CD4-positive, alpha-beta T cell treated with Interleukin-21 for 1 hour (primary cell): ENCODE results near the gene ZIC4.

Experiments used
- DNase-seq: peaks from one replicate; pipeline ENCODE4 v3.0.0-alpha.2; 2020

ZIC4 gene

DNA sequence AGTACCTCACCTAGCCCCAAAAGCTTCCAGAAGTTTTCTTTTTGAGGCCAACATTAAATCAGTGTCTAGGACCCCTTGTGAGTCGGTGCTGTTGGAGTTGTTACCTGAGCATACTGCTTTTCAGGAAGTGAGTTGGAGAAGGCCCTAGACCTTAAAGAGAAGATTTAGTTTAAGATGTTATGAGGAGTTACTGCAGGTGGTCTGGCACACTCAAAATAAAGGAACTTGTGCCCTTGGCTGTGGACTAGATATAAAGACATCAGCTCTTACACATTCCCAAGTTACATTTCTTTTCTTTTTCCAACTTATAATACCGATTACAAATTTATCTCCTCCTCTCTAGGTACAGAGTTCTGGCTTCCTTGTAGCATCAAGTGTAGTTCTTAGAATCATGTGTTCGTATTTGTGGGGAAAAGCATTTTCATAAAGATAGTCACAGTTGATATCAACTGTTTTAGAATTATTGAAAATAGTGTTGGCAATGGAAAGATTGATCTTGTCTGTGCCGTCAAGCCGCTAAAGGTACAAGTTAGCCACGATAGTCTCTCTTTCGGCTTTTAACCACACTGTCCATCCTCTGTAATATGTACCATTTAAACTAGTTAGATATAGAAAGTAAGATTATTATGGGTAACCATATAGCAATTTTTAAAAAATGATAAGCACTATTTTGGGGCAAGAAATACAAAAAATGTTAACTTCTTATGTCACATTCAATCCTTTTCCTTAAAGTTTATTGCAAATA is 11.4 kb upstream of the ZIC4 start:
- DNase-seq: no peak

GRCh38 chr3:147416931-147417330 is 10.6 kb upstream of the ZIC4 start:
- no peak for DNase-seq

- DNase-seq: no peak
Measured at GRCh38 chr3:147415874-147416273, 9.5 kb upstream of the ZIC4 start.

- DNase-seq: no peak
Measured at GRCh38 chr3:147415286-147415685, 8.9 kb upstream of the ZIC4 start.

- no peak for DNase-seq
Measured at GRCh38 chr3:147414390-147415138, 8.2 kb upstream of the ZIC4 start.

DNA sequence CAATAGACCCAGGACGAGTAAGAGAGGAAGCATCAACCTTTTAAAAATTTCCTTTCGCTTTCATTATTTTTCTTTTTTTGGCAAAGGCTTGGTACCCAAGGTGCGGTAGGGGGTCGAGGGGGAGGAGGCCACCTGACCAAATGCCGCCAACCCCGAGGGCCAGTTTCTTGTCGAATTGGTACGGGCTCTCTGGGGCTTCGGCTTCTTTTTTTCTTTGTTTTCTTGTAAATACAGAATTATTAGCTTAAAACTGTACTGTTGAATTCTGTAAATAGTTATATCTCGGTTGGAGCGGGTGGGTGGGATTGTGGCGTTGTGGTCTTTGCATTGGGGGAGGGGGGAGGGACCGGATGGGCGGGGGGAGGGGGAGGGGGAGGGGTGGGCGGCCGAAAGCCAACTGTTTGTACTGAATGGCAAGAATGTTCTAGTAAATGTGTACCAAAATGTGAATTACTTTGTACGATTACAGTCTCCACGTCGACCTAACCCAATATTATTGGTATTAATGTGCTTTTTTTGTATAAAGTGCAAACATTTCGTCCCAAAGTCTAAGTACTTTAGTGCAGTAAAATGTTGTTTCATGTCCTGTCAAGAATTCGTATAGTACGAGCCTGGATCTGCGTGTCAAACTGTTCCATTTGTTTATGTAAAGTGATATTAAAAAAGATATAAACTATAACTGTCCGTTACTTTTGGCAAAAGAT is 7.5 kb upstream of the ZIC4 start:
- DNase-seq: no peak

DNA sequence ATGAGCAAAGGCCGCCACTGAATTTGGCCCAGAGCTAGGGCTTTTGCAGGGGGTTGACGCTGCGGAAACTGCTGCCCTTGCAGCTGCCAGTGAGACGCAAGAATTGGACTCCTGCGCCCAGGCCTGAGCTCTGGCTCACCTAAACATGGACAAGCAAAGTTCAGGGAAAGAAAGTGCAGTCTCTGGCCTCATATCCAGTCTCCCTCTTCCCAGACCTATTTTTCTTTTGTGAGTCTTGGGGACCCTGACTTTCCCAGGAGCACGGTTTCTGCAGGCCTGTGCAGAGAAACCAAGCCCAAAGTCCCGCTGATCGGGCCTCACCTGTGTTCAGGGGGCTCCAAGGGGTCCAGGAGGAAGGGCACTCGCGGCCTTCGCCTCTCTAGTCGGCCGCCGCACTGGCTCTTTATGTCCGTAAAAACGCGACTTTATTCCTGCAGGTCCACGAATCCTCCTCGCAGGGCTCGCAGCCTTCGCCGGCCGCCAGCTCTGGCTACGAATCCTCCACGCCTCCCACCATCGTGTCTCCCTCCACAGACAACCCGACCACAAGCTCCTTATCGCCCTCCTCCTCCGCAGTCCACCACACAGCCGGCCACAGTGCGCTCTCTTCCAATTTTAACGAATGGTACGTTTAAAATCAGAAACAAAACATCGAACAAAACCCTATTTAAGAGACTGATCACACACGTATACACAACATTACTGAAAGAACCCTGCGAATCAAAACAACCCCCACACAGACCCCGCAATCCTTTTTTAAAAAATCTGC is 6.8 kb upstream of the ZIC4 start:
- DNase-seq: no peak

GRCh38 chr3:147412261-147412916 is 6.0 kb upstream of the ZIC4 start:
- DNase-seq: no peak

- DNase-seq: no peak
Measured at GRCh38 chr3:147411815-147412241, 5.5 kb upstream of the ZIC4 start.

DNA sequence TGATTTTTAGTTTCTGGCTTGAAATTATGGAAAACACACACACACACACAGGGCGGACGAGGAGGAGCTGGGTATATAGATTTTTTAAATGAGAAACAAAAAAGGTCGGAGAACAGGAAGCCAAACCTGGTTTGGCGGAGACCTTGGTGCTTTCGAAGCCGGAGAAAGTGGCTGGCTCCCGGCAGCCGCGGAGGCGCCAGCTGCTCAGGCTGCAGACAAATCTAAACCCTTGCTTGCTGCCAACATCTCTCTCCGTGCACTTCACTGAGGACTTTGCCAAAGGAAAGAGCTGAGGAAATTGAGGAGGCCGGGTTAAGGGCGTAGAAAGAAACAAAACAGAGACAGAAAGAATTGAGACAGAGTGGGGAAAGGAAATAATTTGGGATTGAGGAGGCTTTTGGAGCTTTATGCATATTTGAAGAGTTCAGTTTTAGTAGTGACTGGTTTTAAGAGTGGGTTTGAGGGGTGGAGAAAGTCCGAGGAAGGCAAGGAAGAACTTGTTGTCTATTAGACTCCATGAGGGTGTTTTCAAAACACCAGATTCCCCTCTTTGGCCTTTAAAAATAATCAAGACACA is 5.0 kb upstream of the ZIC4 start:
- no peak for DNase-seq

- no peak for DNase-seq
Measured at GRCh38 chr3:147410526-147411237, 4.3 kb upstream of the ZIC4 start.

DNA sequence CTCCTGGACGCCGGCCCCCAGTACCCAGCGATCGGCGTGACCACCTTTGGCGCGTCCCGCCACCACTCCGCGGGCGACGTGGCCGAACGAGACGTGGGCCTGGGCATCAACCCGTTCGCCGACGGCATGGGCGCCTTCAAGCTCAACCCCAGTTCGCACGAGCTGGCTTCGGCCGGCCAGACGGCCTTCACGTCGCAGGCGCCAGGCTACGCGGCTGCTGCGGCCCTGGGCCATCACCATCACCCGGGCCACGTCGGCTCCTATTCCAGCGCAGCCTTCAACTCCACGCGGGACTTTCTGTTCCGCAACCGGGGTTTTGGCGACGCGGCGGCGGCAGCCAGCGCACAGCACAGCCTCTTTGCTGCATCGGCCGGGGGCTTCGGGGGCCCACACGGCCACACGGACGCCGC is 3.8 kb upstream of the ZIC4 start:
- DNase-seq: no peak

- no peak for DNase-seq
Measured at GRCh38 chr3:147409143-147410115, 3.1 kb upstream of the ZIC4 start, which contains the start of gene ZIC1. TSS of gene ZIC1 (plus strand) at chr3:147409365. CDS start at chr3:147410113, 748 bp downstream.

GRCh38 chr3:147408188-147409100 is 2.1 kb upstream of the ZIC4 start:
- no peak for DNase-seq

DNA sequence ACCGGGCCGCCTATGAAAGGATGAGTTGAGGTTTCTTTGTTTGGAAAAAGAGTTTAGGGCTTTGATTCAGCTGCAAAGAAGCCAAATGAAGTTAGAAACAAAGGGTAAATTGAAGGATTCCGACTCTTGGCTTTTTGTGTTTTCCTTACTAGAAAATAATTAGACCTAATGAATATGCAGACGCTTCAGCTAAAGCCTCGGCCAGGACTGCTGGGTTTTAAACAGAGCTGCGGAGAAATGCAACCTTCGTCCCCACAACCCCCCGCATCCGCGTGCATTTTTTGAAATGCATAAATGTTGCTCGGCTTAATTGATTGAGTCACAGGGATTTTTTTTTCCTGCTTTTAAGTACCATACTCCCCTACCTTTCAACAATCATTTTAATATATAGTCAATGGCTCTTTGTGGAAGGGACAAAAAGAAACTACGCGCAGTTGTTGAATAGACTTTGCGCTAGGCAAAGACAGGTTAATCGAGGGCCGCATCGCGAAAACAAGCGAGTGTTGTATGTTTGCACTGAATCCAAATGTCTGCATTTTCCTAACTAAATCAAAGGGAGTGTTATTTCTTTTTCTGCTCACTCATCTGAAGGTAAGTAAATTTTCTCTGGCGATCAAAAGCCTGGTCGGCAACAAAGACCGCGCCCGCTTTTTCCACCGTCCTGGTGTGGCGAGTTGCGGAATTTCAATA is 1.3 kb upstream of the ZIC4 start:
- no peak for DNase-seq

DNA sequence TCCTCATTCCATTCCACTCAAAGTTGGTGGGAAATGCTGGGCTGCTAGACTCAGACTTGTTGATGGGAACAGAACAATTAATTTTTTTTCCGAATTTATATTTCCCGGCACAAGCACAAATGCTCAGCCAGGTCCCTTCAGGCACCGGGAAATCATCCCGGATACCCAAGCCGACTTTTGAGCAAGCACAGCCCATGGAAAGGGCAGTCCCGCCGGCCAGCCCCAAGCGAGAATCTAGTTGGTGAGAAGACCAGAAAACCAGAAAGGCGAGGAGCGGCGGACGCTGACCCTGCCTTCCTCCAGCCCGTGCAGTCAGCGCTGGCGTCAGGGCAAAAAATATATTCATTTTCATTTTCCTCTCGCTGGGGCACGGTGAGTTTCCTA is 763 bp upstream of the ZIC4 start:
- no peak for DNase-seq

GRCh38 chr3:147405231-147406027 is 914 bp downstream of the ZIC4 start:
- DNase-seq: no peak
